ENCODE data around the gene SLC24A3.

Gene SLC24A3

DNA sequence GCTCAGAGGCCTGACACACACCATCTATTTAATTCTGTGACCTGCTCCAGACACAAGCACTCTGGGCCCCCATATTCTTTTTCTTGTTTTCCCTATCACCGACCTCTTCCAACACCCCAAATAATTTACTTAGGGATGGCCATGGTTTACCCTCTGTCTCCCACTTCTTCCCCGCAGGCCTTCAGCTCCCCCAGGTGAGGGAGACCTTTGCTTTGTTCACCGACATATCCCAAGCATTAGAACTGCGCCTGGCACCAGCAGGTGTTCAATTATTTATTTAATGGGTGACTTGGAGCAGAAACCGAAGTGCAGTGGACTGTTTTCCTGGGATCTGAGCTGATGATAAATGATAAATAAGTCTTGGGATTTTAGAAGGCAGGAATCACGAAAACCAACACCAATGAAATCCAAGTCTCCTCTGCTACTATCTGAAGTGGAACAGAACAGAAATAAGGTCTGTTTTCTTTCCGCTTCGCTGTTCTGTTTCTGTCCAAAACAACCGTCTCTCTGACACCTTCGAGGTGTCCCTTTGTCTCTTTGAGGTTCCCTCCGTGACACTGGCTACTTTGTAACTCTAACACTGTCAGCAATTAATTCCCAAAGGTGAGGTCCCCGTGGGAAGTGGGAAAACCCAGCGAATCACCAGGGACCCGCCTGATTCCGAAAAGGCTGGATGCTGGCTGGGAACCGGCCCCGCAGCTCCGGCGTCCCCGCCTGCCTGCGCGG lies 544.5 kb downstream of the SLC24A3 start:
- no peak for DNase-seq (ENCODE audit: low read depth)
- TF ChIP-seq, protein P1, sequence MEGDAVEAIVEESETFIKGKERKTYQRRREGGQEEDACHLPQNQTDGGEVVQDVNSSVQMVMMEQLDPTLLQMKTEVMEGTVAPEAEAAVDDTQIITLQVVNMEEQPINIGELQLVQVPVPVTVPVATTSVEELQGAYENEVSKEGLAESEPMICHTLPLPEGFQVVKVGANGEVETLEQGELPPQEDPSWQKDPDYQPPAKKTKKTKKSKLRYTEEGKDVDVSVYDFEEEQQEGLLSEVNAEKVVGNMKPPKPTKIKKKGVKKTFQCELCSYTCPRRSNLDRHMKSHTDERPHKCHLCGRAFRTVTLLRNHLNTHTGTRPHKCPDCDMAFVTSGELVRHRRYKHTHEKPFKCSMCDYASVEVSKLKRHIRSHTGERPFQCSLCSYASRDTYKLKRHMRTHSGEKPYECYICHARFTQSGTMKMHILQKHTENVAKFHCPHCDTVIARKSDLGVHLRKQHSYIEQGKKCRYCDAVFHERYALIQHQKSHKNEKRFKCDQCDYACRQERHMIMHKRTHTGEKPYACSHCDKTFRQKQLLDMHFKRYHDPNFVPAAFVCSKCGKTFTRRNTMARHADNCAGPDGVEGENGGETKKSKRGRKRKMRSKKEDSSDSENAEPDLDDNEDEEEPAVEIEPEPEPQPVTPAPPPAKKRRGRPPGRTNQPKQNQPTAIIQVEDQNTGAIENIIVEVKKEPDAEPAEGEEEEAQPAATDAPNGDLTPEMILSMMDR (IDR thresholded peaks at IDR 0.05; ENCODE audit: insufficient read depth, low read depth, low read length, missing control alignments): no peak
- peak overlapping the region; percentile 89 for H3K4me3 ChIP-seq (ENCODE audit: low read length)

DNA sequence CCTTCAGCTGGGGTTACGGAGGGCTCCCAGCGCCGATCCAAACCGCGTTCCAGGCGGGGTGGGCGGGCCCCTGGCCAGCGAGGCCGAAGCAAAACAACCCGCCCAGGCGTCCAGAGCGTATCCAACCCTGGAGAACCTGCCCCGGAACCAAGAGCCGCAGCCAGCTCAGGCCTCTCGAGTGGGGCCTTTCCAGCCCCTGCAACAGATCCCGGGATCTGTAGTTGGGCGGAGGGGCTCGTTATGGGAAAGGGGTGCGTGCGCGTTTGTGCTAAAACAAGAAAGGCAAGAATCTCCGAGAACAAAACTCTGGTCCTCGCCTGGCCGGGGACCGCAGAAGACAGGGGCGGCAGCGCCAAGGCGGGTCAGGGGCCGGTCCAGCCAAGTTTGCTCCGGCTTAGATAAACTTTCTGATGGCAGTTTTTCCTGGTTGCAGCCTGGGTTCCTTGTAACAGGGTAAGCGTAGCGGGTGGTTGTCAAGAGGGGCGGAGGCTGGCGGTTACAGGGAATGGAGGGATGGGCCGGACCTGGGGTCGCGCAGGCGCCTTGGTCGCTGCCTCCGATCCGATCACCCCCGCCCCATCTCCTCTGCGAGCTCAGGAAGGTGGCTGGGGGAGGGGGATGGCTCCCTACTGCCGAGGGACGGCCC lies 545.2 kb downstream of the SLC24A3 start:
- peak; percentile 63 for DNase-seq (ENCODE audit: low read depth)
- TF ChIP-seq, protein P1 (IDR thresholded peaks at IDR 0.05; ENCODE audit: insufficient read depth, low read depth, low read length, missing control alignments): no peak
- H3K4me3 ChIP-seq (ENCODE audit: low read length): peak overlapping the region; percentile 89

DNA sequence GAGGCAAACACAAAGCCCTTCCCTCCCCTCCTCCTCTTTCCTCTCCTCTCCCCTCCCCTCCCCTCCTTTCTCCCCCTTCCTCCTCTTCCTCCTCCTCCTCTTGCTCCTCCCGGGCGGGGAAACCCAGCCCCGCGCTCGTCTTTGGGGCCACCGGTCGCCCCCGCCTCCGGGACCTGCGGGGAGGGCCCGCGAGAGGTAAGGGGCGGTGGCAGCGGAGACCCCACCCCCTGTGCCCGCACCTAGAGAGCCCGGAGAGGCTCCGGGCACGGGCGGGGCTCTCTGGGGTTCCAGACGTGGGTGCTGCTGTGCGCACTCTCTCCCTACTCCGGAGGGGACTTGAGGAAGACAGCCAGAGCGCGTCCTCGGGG lies 545.7 kb downstream of the SLC24A3 start, which contains the start of gene RIN2:
RIN2 (plus strand) TSS at position 126 of the 368 bp plus-strand sequence. CDS start 131,344 bp downstream, outside the sequence.
- peak; percentile 95 for DNase-seq (ENCODE audit: low read depth)
- TF ChIP-seq, protein P1 (IDR thresholded peaks at IDR 0.05; ENCODE audit: insufficient read depth, low read depth, low read length, missing control alignments): no peak
- H3K4me3 ChIP-seq (ENCODE audit: low read length): peak within 1 kb of the TSS; percentile 89

DNA sequence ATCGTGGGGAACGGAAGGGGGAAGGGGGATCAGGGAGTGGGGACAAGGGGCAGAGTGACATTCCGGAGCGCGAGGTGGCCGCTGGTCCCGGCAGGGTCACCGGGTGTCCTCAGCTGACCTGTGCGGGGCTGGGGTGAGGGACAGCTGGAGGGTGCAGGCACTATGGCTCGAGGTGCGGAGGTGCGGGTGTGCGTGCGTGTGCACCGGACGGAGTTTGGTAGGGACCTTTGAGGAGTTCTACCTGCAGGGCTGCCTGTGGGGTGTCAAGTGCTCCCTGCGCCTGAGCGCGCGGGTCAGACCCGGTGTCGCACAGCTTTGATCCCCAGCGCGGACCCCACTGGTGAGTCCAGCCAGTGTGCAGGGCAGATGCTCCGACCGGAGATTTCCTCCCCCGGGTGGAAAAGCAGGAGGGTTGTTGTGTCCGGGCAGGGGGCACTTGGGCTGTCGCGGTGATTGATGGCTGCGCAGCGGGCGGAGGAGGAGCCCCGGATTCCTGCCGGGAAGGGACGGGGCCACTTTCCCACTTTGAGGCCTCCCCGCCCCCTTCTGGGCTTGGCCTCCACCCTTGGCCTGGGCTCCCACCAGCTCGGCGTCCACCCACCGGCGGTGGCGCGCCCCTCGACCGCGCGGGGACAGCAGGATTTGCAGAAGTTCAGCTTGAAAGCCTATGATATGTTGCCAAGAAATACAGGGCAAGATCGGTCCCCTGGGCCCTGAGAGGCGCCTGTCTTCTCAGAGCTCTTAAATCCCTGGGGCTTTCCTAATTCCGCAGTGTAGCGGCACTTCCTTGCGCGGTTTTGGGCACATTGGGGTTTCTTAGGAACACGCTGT lies 546.3 kb downstream of the SLC24A3 start:
- peak; percentile 48 for DNase-seq (ENCODE audit: low read depth)
- peak overlapping the region; percentile 89 for H3K4me3 ChIP-seq (ENCODE audit: low read length)

DNA sequence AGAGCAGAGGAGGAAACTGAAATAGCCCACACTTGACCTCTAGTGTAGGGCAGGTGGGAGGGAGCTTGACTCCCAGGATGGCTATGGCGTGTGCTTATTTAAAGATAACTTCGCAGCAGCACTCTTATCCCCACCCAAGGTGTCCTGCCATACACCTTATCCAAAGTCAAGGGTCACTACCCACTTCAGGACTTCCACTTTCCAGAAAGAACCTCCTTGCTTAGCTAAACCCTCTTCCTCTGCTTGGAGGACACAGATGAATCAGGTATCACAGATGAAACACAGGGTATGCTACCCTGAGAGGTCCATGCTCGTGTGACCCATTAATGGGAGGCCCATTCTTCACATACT lies 547.9 kb downstream of the SLC24A3 start:
- TF ChIP-seq, protein P1 (IDR thresholded peaks at IDR 0.05; ENCODE audit: insufficient read depth, low read depth, low read length, missing control alignments): no peak
- no peak overlapping the region for H3K4me3 ChIP-seq (ENCODE audit: low read length)
- DNase-seq (ENCODE audit: low read depth): no peak

More for the DNA sequence above, 546.3 kb downstream of the SLC24A3 start:
- TF ChIP-seq, protein P1 (IDR thresholded peaks at IDR 0.05; ENCODE audit: insufficient read depth, low read depth, low read length, missing control alignments): no peak

DNA sequence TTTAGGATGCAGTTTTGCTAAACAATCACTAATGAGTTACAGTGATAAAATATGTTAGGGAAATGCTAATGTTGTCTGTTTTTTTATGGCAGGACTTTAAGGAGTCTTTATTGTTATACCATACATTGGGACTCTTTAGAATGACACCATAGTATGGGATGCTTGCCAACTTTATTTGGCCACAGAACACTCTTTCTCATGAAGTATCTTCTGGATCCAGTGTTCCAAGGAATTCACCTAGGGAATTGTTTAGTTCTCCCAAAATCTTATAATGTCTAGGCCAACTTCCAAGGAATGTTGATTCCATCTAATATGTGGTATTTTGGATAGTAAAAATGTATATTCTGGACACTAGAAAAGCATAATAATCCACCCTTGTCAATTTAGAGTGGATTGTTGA lies 548.9 kb downstream of the SLC24A3 start:
- DNase-seq (ENCODE audit: low read depth): no peak
- H3K4me3 ChIP-seq (ENCODE audit: low read length): no peak overlapping the region
- TF ChIP-seq, protein P1 (IDR thresholded peaks at IDR 0.05; ENCODE audit: insufficient read depth, low read depth, low read length, missing control alignments): no peak
